Lower leg skin (tissue), 4 donors: Measurements from ENCODE around the gene TPSAB1. TPM values are rescaled to one million over a fixed set of nuclear protein-coding genes. Genes with fewer than 3 reads are reported as not detected.

ENCODE experiments used
- DNase-seq, 2 donors: peaks; one replicate each; pipeline ENCODE4 v3.0.0-alpha.2; 2019; ENCODE audit warnings: low spot score in 2 of 2
- H3K4me3 ChIP-seq: fragments of 200-600 bp; sonication (generic); 2 replicates; pipeline ENCODE4 v1.5.1; 2017; ENCODE audit warnings: mild to moderate bottlenecking, low read depth; ENCODE audit not compliant: poor library complexity, severe bottlenecking
- CTCF ChIP-seq, 3 donors: fragments of 450-650 bp; IDR thresholded peaks; one replicate each; pipeline ENCODE4 v1.5.1; 2016; ENCODE audit warnings: antibody characterized with exemption in 3 of 3, mild to moderate bottlenecking in 3 of 3, moderate library complexity in 2 of 3
- POLR2A ChIP-seq, 2 donors: fragments of 450-650 bp; IDR thresholded peaks; one replicate each; pipeline ENCODE4 v1.6.1; 2016 to 2017; ENCODE audit warnings: antibody characterized with exemption in 2 of 2, mild to moderate bottlenecking in 1 of 2, moderate library complexity in 1 of 2
- WGBS, 2 donors: methylation state at CpG; one replicate each; pipeline ENCODE4 v1.1.5; 2018; 5-methylcytosine and 5-hydroxymethylcytosine counted together
- intact Hi-C: fragments of 100-400 bp; cut with DNase I; formaldehyde crosslinking; loops from one replicate; pipeline ENCODE4 v1.15.0; 2023; ENCODE audit warnings: low total_unique reads
- total RNA-seq, 4 donors: library from RNA; depleted of rRNA; stranded (reverse); fragments of >200 nt; gene quantifications; one replicate each; pipeline ENCODE4 v1.1.0, GENCODE V29; 2016

The TPSAB1 gene
- total RNA-seq, 4 donors from 2014 or later: 16.4 to 93.5 (median 29.8) TPM

GRCh38 chr16:1285669-1286512 is 45.4 kb downstream of the TPSAB1 start:
- DNase-seq: no peak
- no peak overlapping the region for H3K4me3 ChIP-seq
- TF ChIP-seq POLR2A (IDR thresholded peaks at IDR 0.05) (no peak), CTCF (IDR thresholded peaks at IDR 0.05) (no peak)
- intact Hi-C loops: no loop called here
- WGBS, 2 donors: 68 to 71% methylated on average over 36 to 37 of the region's 38 CpGs

GRCh38 chr16:1286513-1287094 is 46.1 kb downstream of the TPSAB1 start:
- no peak overlapping the region for H3K4me3 ChIP-seq
- 80 to 92% methylated on average over 12 to 25 of the region's 25 CpGs for WGBS, 2 donors
- TF ChIP-seq CTCF (IDR thresholded peaks at IDR 0.05): no peak
- TF ChIP-seq POLR2A (IDR thresholded peaks at IDR 0.05): no peak
- DNase-seq: no peak
- intact Hi-C loops: no loop called here

- intact Hi-C loops: no loop called here
- WGBS, 2 donors: 36 to 37% methylated on average over 35 to 40 of the region's 40 CpGs
- H3K4me3 ChIP-seq: no peak overlapping the region
- TF ChIP-seq CTCF (IDR thresholded peaks at IDR 0.05): no peak
- no peak for TF ChIP-seq POLR2A (IDR thresholded peaks at IDR 0.05)
- DNase-seq: no peak
These were observed 47.6 kb downstream of the TPSAB1 start for GRCh38 chr16:1287982-1288670.

GRCh38 chr16:1288813-1289476 is 48.4 kb downstream of the TPSAB1 start:
- TF ChIP-seq CTCF (IDR thresholded peaks at IDR 0.05): no peak
- TF ChIP-seq POLR2A (IDR thresholded peaks at IDR 0.05): no peak

GRCh38 chr16:1289477-1289866 is 49.0 kb downstream of the TPSAB1 start:
- intact Hi-C loops: no loop called here
- DNase-seq: no peak
- TF ChIP-seq POLR2A (IDR thresholded peaks at IDR 0.05) (no peak), CTCF (IDR thresholded peaks at IDR 0.05) (no peak)
- WGBS, 2 donors: 10 to 12% methylated on average over 10 to 17 of the region's 17 CpGs
- no peak overlapping the region for H3K4me3 ChIP-seq

More at GRCh38 chr16:1288813-1289476, 48.4 kb downstream of the TPSAB1 start:
- no peak overlapping the region for H3K4me3 ChIP-seq
- WGBS, 2 donors: 30 to 42% methylated on average over 12 to 17 of the region's 20 CpGs
- DNase-seq: no peak
- intact Hi-C loops: no loop called here
